ENCODE measurements around the gene ACP3.
"Not testable (repeated sequence)": the region's sequence is repeated elsewhere in the genome, so short reads cannot be mapped to it uniquely, and the experiment has no call there.

ACP3 gene

GRCh38 chr3:132317229-132317948 lies at the start of gene ACP3:
Gene ACP3 (plus strand): TSS chr3:132317407. CDS start chr3:132317457, 50 bp downstream.
- no peak for DNase-seq

- DNase-seq, result no peak
Observed at GRCh38 chr3:132268956-132269355, 48.3 kb upstream of the ACP3 start.

- no peak for DNase-seq
Observed at GRCh38 chr3:132273036-132273435, 44.2 kb upstream of the ACP3 start.

GRCh38 chr3:132276228-132276906 lies 40.8 kb upstream of the ACP3 start:
- no peak for DNase-seq

- DNase-seq, result no peak
Observed at GRCh38 chr3:132279030-132279429, 38.2 kb upstream of the ACP3 start.

- no peak for DNase-seq
Observed at GRCh38 chr3:132283440-132283839, 33.8 kb upstream of the ACP3 start.

GRCh38 chr3:132283916-132284405 lies 33.2 kb upstream of the ACP3 start:
- no peak for DNase-seq

- no peak for DNase-seq
Observed at GRCh38 chr3:132284781-132285619, 32.2 kb upstream of the ACP3 start.

- no peak for DNase-seq
Observed at GRCh38 chr3:132285620-132285945, 31.6 kb upstream of the ACP3 start.

- DNase-seq, result no peak
Observed at GRCh38 chr3:132286035-132286434, 31.2 kb upstream of the ACP3 start.

- no peak for DNase-seq
Observed at GRCh38 chr3:132288357-132288756, 28.9 kb upstream of the ACP3 start.

GRCh38 chr3:132289316-132289715 lies 27.9 kb upstream of the ACP3 start:
- no peak for DNase-seq

- DNase-seq, result no peak
Observed at GRCh38 chr3:132290833-132291232, 26.4 kb upstream of the ACP3 start.

GRCh38 chr3:132292042-132292441 lies 25.2 kb upstream of the ACP3 start:
- no peak for DNase-seq

- DNase-seq, result no peak
Observed at GRCh38 chr3:132293251-132293650, 24.0 kb upstream of the ACP3 start.

GRCh38 chr3:132294906-132295305 lies 22.3 kb upstream of the ACP3 start:
- no peak for DNase-seq

GRCh38 chr3:132303336-132304201 lies 13.6 kb upstream of the ACP3 start:
- DNase-seq, result not testable (repeated sequence)

GRCh38 chr3:132304351-132304750 lies 12.9 kb upstream of the ACP3 start:
- DNase-seq, result not testable (repeated sequence)

GRCh38 chr3:132310057-132310456 lies 7.2 kb upstream of the ACP3 start:
- not testable (repeated sequence) for DNase-seq

GRCh38 chr3:132311316-132311715 lies 5.9 kb upstream of the ACP3 start:
- no peak for DNase-seq

- peak; percentile 82 for DNase-seq
Observed at GRCh38 chr3:132311841-132312240, 5.4 kb upstream of the ACP3 start.

- no peak for DNase-seq
Observed at GRCh38 chr3:132315851-132316250, 1.4 kb upstream of the ACP3 start.

GRCh38 chr3:132318451-132318850 lies 1.2 kb downstream of the ACP3 start:
- no peak for DNase-seq
